ENCODE data around the gene FEN1.

The FEN1 gene

GRCh38 chr11:61757213-61757862, 35.4 kb upstream of the FEN1 start:
- no peak for DNase-seq

GRCh38 chr11:61760946-61761345, 31.8 kb upstream of the FEN1 start:
- no peak for DNase-seq

DNA sequence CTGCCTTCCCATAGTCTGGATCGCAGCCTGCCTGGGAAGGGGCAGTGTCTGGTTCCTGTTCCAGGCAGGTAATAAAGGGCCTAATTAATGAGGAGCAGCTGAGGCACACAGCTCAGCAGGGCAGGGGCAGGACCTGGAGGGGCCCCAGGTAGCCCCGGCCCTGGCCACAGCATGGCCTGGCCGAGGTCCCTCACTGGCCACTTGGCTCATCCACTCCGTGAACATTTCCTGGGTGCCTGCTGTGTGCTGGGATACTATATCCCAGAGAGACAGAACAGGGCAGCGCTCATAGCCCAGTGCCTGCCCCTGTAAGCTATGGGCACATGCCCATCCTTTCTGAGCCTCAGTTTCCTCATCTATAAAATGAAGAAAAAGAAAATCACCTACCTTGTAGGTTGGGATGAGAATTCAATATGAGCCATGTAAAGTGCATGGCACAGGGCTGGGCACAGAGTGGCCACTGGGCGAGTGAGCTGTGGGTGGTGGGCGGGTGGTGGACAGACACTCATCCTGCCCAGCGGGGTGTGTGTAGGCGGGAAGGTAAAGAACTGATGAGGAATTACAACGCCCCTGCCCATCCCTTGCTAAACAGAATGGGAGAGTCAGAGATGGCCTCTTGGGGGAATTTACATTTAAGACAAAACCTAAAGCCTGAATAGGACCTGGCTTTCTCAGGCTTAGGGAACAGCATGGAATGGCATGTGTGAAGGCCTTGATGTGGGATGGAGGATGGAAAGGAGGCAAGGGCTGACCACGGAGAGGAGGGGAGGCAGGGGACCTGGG, 31.1 kb upstream of the FEN1 start:
- no peak for DNase-seq

GRCh38 chr11:61762223-61762615, 30.5 kb upstream of the FEN1 start:
- DNase-seq = no peak

GRCh38 chr11:61762798-61763197, 29.9 kb upstream of the FEN1 start:
- peak; percentile 59 for DNase-seq

GRCh38 chr11:61763930-61764605, 28.6 kb upstream of the FEN1 start:
- DNase-seq = no peak

DNA sequence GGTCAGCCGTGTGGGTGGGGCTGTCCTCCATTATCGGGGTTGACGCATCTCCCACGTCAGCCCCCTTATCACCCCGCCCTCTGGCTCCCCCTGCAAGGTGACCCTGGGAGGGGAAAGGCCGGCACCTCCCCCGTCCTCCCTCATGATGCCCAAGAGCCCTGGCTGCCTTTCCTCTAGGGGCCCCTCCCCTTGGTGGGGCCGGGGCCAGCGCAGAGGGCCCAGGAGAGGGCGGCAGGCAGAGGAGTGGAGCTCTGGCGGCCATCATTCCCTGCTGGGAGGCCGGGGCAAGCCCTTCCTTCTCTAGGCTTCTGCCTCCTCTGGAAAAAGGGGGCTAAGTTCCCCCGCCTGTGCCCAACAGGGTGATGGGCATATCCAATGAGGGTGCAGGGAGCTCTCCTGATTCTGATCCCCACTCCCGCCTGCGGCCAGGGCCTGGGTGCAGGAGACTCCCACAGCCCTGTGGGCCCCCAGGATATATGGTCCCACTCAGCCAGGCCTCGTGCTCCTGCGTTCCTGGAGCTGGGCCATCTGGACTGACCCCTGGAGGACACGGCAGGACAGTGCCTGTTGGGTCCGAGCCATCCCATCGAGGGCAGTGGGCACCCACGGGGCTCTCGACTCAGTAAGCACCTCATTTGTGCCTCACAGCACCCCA, 28.0 kb upstream of the FEN1 start:
- no peak for DNase-seq

DNA sequence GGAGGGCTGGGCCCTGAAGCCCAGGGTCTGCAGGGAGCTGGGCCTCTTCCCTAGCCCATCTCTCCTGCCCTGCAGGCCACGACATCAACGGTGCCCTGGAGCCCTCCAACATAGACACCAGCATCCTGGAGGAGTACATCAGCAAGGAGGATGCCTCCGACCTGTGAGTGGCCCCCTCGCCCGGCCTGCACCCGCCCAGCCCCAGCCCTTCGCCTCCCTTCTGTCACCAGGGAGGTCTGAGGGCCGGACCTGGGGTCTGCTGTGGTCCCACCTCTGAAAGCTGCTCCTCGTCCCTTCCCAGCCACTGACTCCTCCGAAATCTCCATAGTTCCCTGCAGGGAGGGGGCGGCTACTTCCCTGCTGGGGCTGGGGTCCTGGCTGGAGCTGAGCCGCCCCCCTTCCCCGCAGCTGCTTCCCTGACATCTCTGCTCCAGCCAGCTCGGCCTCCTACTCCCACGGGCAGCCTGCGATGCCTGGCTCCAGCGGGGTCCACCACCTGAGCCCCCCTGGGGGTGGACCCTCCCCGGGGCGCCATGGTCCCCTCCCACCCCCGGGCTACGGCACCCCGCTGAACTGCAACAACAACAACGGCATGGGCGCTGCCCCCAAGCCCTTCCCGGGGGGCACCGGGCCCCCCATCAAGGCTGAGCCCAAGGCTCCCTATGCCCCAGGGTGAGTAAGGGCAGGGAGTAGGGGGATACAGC, 27.0 kb upstream of the FEN1 start:
- no peak for DNase-seq

GRCh38 chr11:61766353-61766841, 26.3 kb upstream of the FEN1 start:
- no peak for DNase-seq

GRCh38 chr11:61768376-61769076, 24.2 kb upstream of the FEN1 start:
- no peak for DNase-seq

DNA sequence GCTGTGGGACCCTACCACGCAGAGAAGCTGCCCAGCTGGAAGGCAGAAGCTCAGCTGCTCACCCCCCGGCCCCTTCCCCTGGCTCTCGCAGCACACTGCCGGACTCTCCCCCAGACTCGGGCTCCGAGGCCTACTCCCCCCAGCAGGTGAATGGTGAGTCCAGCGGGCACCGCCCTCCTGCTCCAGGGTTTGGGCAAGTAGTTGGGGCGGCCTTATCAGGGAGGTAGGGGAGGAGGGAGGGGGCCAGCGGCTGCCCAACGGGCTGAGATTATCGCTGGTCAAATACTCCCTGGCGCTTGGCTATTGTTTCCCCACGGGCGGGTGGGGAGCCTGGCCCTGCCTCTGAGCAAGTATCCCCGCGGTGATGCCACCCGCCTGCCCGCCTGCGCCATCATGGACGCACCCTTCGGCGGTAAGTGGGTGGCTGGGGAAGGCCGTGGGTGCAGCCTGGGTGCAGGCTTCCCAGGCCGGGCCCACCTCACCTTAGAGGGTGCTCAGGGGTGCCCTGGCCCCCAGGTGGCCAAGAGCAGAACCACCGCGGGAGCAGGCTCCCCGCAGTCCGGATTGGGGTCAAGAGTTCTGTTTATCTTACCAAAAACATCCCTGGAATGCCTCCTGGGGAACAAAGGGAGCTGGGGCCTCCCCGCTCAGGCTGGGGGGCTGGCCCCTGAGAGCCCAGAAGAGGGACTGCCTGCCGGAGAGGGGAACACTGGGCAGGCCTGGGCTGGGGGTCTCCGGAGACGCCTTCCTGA, 23.4 kb upstream of the FEN1 start:
- peak; percentile 64 for DNase-seq

- DNase-seq = no peak
Observed at GRCh38 chr11:61769946-61770683, 22.6 kb upstream of the FEN1 start.

DNA sequence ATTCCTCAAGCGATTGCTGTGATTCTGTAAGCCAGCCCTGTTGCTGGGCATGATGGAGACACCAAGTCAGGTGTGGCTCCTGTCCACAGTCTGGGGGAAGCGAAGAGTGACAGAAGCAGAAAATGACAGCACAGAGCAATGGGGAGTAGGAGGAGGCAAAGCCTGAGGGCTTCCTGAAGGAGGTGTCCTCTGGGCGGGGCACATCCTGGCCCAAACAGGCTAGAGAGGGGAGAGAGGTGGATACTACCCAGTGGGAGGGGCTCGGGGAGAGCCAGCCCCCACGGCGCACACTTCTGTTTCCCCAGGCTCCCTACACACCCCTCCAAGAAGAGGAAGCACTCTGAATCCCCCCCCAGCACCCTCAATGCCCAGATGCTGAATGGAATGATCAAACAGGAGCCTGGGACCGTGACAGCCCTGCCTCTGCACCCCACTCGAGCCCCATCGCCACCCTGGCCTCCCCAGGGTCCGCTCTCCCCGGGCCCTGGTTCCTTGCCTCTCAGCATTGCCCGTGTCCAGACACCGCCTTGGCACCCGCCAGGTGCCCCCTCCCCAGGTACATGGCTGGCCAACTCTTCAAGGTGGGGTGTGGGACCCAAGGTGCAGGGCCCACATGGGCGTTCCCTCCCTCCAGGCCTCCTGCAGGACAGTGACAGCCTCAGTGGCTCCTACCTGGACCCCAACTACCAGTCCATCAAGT, 21.4 kb upstream of the FEN1 start:
- no peak for DNase-seq

- DNase-seq = peak; percentile 58
Observed at GRCh38 chr11:61771985-61772455, 20.7 kb upstream of the FEN1 start.

DNA sequence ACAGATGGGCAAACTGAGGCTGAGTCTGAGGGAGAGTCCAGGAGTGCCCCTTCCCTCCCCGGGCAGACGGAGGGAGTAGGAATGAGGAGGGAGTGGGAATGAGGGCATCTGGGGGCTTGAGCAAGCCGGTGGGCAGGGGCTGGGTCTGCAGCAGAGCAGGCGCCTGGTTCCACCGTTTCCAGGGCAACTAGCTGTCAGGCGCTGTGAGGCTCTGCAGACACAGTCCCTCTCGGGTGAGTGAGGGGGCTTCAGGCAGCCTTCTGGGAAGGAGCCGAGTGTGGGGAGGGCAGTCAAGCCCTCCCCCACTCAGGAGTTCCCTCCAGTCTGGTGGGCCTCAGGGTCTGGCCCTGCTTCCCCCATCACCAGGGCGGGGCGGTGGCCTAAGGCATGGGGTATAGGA, 19.4 kb upstream of the FEN1 start:
- peak; percentile 78 for DNase-seq

DNA sequence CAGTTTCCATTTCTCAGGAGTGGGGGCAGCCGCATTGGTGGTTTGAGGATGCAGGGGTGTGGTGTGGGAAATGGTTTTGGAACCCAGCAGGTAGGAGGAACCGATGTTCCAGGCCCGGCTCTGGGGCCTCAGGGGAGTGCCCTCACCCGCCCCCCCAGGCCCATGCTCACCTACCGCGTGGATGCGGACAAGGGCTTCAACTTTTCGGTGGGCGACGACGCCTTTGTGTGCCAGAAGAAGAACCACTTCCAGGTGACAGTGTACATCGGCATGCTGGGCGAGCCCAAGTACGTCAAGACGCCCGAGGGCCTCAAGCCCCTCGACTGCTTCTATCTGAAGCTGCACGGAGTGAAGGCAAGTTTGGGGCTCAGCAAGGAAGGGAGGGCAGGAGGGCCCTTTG, 18.9 kb upstream of the FEN1 start:
- no peak for DNase-seq

- DNase-seq = no peak
Observed at GRCh38 chr11:61774411-61774810, 18.3 kb upstream of the FEN1 start.

GRCh38 chr11:61775106-61775505, 17.6 kb upstream of the FEN1 start:
- DNase-seq = no peak
